RWPE1 (cell line): ENCODE results near the gene INO80B.

Experiments
- CTCF ChIA-PET: fragments of 350-600 bp; sonication (Branson Sonifier 250); formaldehyde crosslinking; extraction: SDS; loops from one replicate; lab custom pipeline; 2021; lab: Yijun Ruan, JAX
- POLR2A ChIA-PET: fragments of 400-600 bp; formaldehyde crosslinking; extraction: SDS; loops from one replicate; lab custom pipeline; 2020; ENCODE audit warnings: antibody characterized with exemption; ENCODE audit not compliant: low non-redundant PET; lab: Yijun Ruan, JAX
- DNase-seq: peaks from one replicate; pipeline ENCODE4 v3.0.0; 2012; ENCODE audit warnings: low spot score
- H3K27ac ChIP-seq: fragments of 450-650 bp; 2 replicates; pipeline ENCODE4 v1.5.1; 2017
- CTCF ChIP-seq: fragments of 450-650 bp; conservative IDR thresholded peaks from 2 replicates; pipeline ENCODE4 v1.5.1; 2017; ENCODE audit warnings: low read depth, mild to moderate bottlenecking

INO80B gene

GRCh38 chr2:74486141-74486540 lies 31.3 kb downstream of the INO80B start:
- ChIA-PET CTCF (no interaction called here), POLR2A (no interaction called here)
- no peak for DNase-seq
- TF ChIP-seq CTCF = no peak
- H3K27ac ChIP-seq = no peak overlapping the region

- DNase-seq = no peak
- H3K27ac ChIP-seq = no peak overlapping the region
- POLR2A ChIA-PET = no interaction called here
- no peak for TF ChIP-seq CTCF
- CTCF ChIA-PET = interaction anchor here (1.0 kb wide), 1 partner anchor 43 kb away, joined by 3 read pairs; no protein-coding TSS in a partner anchor
Observed at GRCh38 chr2:74488643-74489481, 34.0 kb downstream of the INO80B start.

- ChIA-PET POLR2A (no interaction called here), CTCF (no interaction called here)
- no peak overlapping the region for H3K27ac ChIP-seq
- no peak for TF ChIP-seq CTCF
- no peak for DNase-seq
Observed at GRCh38 chr2:74489906-74490305, 35.0 kb downstream of the INO80B start.

- ChIA-PET POLR2A (no interaction called here), CTCF (interaction anchor here (0.6 to 1.9 kb wide), 3 partner anchors 40 to 242 kb away, joined by 3 to 7 read pairs (median 7); no protein-coding TSS in a partner anchor)
- DNase-seq = no peak
- H3K27ac ChIP-seq = no peak overlapping the region
- TF ChIP-seq CTCF = no peak
Observed at GRCh38 chr2:74491648-74492544, 37.0 kb downstream of the INO80B start.

GRCh38 chr2:74493546-74493945 lies 38.7 kb downstream of the INO80B start:
- CTCF ChIA-PET = interaction anchor here (0.5 to 1.3 kb wide), 2 partner anchors 10 to 90 kb away, joined by 3 read pairs; partner anchors contain the start of genes CCDC142 and TTC31
- TF ChIP-seq CTCF = no peak
- no peak overlapping the region for H3K27ac ChIP-seq
- DNase-seq = no peak
- POLR2A ChIA-PET = no interaction called here

- no peak overlapping the region for H3K27ac ChIP-seq
- no peak for DNase-seq
- POLR2A ChIA-PET = no interaction called here
- CTCF ChIA-PET = no interaction called here
- TF ChIP-seq CTCF = no peak
Observed at GRCh38 chr2:74495440-74495839, 40.6 kb downstream of the INO80B start.
